ENCODE results near the gene TRMT2B. TPM values are rescaled to one million over a fixed set of nuclear protein-coding genes. Genes with fewer than 3 reads are reported as not detected.

Gene TRMT2B
- total RNA-seq, 1 donor from 2014 or later = 9.9 TPM

- Mint-ChIP-seq H3K27ac (ENCODE audit: unreplicated experiment) (peak overlapping the region; percentile 79), H3K36me3 (ENCODE audit: low read depth) (no peaks in the 10 kb centered on the region), H3K4me1 (ENCODE audit: low read depth) (peaks cover 16% of the 10 kb centered on the region), H3K9me3 (ENCODE audit: low read depth) (peaks cover 22% of the 10 kb centered on the region), H3K4me3 (ENCODE audit: unreplicated experiment) (no peak overlapping the region), H3K27me3 (ENCODE audit: low read depth) (no peaks in the 10 kb centered on the region)
- TF ChIP-seq, protein P1, sequence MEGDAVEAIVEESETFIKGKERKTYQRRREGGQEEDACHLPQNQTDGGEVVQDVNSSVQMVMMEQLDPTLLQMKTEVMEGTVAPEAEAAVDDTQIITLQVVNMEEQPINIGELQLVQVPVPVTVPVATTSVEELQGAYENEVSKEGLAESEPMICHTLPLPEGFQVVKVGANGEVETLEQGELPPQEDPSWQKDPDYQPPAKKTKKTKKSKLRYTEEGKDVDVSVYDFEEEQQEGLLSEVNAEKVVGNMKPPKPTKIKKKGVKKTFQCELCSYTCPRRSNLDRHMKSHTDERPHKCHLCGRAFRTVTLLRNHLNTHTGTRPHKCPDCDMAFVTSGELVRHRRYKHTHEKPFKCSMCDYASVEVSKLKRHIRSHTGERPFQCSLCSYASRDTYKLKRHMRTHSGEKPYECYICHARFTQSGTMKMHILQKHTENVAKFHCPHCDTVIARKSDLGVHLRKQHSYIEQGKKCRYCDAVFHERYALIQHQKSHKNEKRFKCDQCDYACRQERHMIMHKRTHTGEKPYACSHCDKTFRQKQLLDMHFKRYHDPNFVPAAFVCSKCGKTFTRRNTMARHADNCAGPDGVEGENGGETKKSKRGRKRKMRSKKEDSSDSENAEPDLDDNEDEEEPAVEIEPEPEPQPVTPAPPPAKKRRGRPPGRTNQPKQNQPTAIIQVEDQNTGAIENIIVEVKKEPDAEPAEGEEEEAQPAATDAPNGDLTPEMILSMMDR (IDR thresholded peaks at IDR 0.05) = no peak
- no peak for DNase-seq (ENCODE audit: low spot score)
These were observed 71.1 kb downstream of the TRMT2B start for GRCh38 chrX:100980608-100981497.

- peak overlapping the region; percentile 79 for H3K27ac Mint-ChIP-seq (ENCODE audit: unreplicated experiment)
- peaks cover 20% of the 10 kb centered on the region for H3K9me3 Mint-ChIP-seq (ENCODE audit: low read depth)
- peaks cover 16% of the 10 kb centered on the region for H3K4me1 Mint-ChIP-seq (ENCODE audit: low read depth)
- H3K27me3 Mint-ChIP-seq (ENCODE audit: low read depth) = no peaks in the 10 kb centered on the region
- TF ChIP-seq, protein P1 (IDR thresholded peaks at IDR 0.05) = no peak
- DNase-seq (ENCODE audit: low spot score) = no peak
- H3K36me3 Mint-ChIP-seq (ENCODE audit: low read depth) = no peaks in the 10 kb centered on the region
- no peak overlapping the region for H3K4me3 Mint-ChIP-seq (ENCODE audit: unreplicated experiment)
These were observed 71.9 kb downstream of the TRMT2B start for GRCh38 chrX:100979881-100980607.

DNA sequence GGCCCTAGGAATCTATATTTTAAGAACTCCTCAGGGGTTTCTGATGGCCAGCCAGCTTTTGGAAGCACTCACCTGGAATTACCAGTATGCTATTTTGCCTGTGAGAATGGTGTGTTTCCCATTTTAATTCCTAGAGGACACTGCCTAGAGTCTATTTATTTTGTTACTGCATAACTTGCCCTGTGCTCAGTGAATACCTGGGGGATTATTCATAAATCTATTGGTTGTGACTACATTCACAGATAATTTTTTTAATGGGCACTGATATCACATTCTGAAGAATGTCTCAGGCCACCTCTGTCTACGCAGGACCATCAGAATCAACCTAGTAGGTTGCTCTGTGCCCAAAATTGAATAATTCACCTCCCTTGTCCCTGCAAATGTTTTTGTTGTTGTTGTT is 75.7 kb downstream of the TRMT2B start:
- TF ChIP-seq, protein P1 (IDR thresholded peaks at IDR 0.05) = no peak
- Mint-ChIP-seq H3K27me3 (ENCODE audit: low read depth) (no peaks in the 10 kb centered on the region), H3K9me3 (ENCODE audit: low read depth) (peaks cover 28% of the 10 kb centered on the region), H3K36me3 (ENCODE audit: low read depth) (no peaks in the 10 kb centered on the region), H3K4me1 (ENCODE audit: low read depth) (peaks cover 15% of the 10 kb centered on the region), H3K27ac (ENCODE audit: unreplicated experiment) (no peak overlapping the region), H3K4me3 (ENCODE audit: unreplicated experiment) (no peak overlapping the region)
- no peak for DNase-seq (ENCODE audit: low spot score)

- Mint-ChIP-seq H3K4me3 (ENCODE audit: unreplicated experiment) (no peak overlapping the region), H3K27ac (ENCODE audit: unreplicated experiment) (no peak overlapping the region), H3K27me3 (ENCODE audit: low read depth) (no peaks in the 10 kb centered on the region), H3K4me1 (ENCODE audit: low read depth) (peaks cover 5% of the 10 kb centered on the region), H3K9me3 (ENCODE audit: low read depth) (peaks cover 25% of the 10 kb centered on the region), H3K36me3 (ENCODE audit: low read depth) (no peaks in the 10 kb centered on the region)
- TF ChIP-seq, protein P1 (IDR thresholded peaks at IDR 0.05) = no peak
- DNase-seq (ENCODE audit: low spot score) = no peak
These were observed 76.7 kb downstream of the TRMT2B start for GRCh38 chrX:100975212-100975611.

DNA sequence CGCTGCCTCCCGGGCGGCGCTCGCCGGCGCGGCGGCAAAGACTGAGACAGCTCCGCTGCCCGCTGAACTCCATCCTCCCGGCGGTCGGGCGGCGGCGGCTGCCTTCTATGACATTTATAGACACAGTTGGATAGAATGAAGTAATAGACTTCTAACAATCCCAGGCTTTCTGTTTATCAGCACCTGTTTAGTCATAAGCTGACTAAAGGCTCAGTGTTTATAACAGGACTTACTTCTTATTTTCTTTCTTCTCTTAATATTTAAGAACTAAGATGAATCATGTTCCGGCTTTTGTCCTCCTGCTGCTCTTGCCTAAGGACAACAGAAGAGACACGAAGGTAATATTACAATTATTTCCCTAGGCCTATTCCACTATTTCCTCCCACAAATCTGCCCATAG is 78.5 kb downstream of the TRMT2B start:
- H3K9me3 Mint-ChIP-seq (ENCODE audit: low read depth) = peaks cover 18% of the 10 kb centered on the region
- TF ChIP-seq, protein P1 (IDR thresholded peaks at IDR 0.05) = no peak
- DNase-seq (ENCODE audit: low spot score) = no peak
- H3K4me3 Mint-ChIP-seq (ENCODE audit: unreplicated experiment) = no peak overlapping the region
- peaks cover 4% of the 10 kb centered on the region for H3K4me1 Mint-ChIP-seq (ENCODE audit: low read depth)
- no peaks in the 10 kb centered on the region for H3K36me3 Mint-ChIP-seq (ENCODE audit: low read depth)
- H3K27ac Mint-ChIP-seq (ENCODE audit: unreplicated experiment) = no peak overlapping the region
- H3K27me3 Mint-ChIP-seq (ENCODE audit: low read depth) = no peaks in the 10 kb centered on the region

Measured in chondrocyte (in vitro differentiated cells).